Neural progenitor cell (in vitro differentiated cells): ENCODE data around the gene PRND.

Experiments
- CTCF ChIP-seq: fragments of 200-600 bp; sonication (generic); IDR thresholded peaks from 2 replicates; pipeline ENCODE4 v1.5.1; 2017; ENCODE audit warnings: antibody characterized with exemption, mild to moderate bottlenecking
- EZH2 ChIP-seq: fragments of 200-600 bp; sonication (generic); IDR thresholded peaks from 2 replicates; pipeline ENCODE4 v1.6.1; 2017; ENCODE audit warnings: antibody characterized with exemption, mild to moderate bottlenecking, moderate library complexity

- TF ChIP-seq CTCF (no peak), EZH2 (no peak)
Observed at GRCh38 chr20:4697831-4698221, 23.9 kb upstream of the PRND start.
